ENCODE results near the gene ASXL1.
"Not testable (repeated sequence)": the region's sequence is repeated elsewhere in the genome, so short reads cannot be mapped to it uniquely, and the experiment has no call there.

Gene ASXL1

DNA sequence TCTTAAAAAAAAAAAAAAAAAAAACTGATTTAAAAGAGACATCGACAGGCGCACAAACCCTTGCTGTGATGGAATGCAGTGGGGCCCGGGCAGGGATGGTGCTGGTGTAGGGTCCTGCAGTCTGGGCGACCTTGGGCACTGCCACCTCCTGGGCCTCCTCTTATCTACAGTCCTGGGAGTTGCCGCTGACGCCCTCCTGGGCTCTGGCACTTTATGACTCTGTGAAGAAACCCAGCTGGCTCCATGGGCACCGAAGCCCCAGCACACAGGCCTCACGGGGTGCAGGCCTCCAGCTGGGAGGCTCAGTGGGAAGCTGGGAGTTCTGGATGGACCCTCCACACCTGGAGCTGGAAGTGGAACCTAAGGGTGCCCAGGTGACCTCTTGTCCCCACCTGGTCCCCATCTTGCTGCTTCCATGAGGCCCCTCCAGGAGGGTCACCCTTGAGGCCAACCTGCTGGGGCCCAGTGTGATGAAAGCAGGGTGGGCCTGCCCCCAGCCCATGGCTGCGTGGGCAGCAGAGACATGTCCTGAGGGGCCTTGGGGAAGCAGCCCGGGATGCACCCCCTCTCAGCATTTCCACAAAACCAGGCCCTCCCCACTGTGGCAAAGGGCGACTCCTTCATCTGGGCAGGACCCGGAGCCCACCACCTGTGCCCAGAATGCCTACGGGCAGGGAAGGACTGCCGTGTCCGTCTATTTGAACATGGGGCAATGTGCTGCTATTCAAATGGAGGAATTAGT, 104.9 kb downstream of the ASXL1 start:
- TF ChIP-seq, protein P1, sequence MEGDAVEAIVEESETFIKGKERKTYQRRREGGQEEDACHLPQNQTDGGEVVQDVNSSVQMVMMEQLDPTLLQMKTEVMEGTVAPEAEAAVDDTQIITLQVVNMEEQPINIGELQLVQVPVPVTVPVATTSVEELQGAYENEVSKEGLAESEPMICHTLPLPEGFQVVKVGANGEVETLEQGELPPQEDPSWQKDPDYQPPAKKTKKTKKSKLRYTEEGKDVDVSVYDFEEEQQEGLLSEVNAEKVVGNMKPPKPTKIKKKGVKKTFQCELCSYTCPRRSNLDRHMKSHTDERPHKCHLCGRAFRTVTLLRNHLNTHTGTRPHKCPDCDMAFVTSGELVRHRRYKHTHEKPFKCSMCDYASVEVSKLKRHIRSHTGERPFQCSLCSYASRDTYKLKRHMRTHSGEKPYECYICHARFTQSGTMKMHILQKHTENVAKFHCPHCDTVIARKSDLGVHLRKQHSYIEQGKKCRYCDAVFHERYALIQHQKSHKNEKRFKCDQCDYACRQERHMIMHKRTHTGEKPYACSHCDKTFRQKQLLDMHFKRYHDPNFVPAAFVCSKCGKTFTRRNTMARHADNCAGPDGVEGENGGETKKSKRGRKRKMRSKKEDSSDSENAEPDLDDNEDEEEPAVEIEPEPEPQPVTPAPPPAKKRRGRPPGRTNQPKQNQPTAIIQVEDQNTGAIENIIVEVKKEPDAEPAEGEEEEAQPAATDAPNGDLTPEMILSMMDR (IDR thresholded peaks at IDR 0.05; ENCODE audit: low read depth, low read length) = no peak
- DNase-seq (ENCODE audit: extremely low read depth, low read depth) = no peak

DNA sequence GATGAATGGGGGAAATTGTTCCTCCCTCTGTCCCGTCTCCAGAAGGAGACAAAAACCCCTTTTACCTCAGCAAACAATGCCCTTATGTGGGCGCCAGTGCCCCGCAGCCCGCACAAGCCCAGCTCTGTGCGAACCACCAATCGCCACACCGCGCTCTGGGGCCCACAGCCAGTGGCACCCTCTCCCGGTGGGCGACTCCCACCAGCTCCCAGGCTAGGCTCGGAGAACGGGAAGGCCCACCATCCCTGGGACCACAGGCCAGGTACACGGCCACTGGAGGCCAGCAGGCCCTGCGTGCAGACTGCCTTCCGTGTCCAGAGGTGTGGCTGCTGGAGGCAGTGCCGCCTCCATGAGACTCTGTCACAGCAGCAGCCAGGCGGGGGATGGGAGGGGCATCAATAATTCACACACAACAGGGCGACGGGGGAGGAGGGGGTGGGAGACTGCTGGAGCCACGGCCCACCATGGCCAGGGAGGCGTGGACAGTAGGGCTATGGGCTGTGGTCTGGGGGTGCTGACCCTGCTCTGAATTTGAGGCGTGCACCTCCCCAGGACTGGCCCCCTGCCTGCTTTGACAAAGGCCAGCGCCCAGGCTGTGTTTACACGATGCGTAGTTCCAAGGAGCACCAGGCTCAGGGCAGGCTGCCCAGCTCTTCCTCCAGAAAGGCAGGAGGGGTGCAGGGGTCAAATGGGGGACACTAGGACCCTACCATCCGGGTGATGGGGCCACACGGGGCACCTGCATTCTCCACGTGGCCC, 105.7 kb downstream of the ASXL1 start:
- no peak for DNase-seq (ENCODE audit: extremely low read depth, low read depth)
- TF ChIP-seq, protein P1 (IDR thresholded peaks at IDR 0.05; ENCODE audit: low read depth, low read length) = no peak

DNA sequence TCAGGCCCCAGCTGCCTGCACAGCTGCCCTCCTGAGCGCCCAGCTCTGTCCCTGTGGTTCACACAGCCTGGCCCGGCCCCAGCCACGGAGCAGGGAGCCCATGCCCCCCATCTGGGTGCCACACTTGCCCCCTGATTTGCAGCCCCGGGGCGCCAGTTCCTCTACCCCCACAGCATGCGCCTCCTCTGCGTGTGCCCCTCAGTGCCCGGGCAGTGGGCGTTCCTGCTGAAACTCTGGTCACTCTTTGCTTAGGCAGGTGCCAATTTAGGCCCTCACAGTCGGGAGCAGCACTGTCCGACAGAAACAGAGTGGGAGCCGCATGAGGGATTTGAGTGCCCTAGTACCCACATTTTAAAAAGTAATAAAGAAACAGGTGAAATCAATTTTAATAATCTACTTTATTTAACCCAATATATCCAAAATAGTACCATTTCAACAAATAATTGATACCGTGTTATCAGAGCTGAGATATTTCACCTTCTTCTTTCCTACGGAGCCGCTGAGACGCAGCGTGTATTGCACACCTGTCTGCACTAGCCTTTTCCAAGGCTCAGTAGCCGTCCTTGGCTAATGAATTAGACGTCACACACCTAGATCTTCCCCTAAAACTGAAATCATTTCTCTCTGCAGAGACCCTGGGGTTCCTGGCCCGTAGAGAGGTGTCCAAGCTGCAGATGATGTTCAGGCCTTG, 106.4 kb downstream of the ASXL1 start:
- TF ChIP-seq, protein P1 (IDR thresholded peaks at IDR 0.05; ENCODE audit: low read depth, low read length) = no peak

DNA sequence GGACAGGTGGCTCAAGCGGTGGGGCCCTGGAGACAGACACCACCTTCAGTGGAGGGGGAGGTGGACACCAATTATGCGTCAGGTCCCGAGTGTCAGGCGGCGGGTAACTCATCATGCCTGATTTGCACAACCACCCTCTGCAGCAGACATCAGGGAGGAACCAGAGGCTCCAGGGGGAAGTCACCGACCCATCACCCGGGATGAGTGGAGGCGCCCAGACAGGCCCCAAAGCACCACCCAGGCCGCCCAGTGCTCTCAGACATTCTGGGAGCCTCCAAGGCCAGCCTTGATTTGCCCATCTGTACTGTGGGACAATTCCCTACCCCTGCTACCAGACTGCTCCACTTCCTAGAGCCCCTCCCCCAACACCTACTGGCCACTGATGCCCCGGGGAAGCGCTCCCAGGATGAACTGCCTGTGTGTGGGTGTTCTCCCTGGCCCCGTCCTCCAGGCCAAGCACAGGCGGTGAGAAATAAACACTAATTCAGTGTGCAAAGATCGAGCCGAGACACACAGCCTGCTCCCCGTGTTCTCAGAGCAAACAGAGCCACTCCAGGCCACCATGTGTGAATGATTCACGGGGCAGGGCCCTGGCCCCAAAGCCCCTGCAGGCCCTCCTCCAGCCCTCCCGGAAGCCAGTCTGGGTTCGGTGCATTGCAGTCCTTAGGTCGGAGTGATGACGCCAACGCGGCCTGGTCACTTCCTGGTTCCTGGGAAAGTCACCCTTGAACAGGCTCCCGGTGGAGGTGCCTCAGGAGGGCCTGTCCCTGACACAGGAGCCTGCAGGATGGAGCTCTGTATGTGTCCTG, 107.2 kb downstream of the ASXL1 start:
- TF ChIP-seq, protein P1 (IDR thresholded peaks at IDR 0.05; ENCODE audit: low read depth, low read length) = no peak
- peak; percentile 25 for DNase-seq (ENCODE audit: extremely low read depth, low read depth)

More for the DNA sequence above, 106.4 kb downstream of the ASXL1 start:
- no peak for DNase-seq (ENCODE audit: extremely low read depth, low read depth)

DNA sequence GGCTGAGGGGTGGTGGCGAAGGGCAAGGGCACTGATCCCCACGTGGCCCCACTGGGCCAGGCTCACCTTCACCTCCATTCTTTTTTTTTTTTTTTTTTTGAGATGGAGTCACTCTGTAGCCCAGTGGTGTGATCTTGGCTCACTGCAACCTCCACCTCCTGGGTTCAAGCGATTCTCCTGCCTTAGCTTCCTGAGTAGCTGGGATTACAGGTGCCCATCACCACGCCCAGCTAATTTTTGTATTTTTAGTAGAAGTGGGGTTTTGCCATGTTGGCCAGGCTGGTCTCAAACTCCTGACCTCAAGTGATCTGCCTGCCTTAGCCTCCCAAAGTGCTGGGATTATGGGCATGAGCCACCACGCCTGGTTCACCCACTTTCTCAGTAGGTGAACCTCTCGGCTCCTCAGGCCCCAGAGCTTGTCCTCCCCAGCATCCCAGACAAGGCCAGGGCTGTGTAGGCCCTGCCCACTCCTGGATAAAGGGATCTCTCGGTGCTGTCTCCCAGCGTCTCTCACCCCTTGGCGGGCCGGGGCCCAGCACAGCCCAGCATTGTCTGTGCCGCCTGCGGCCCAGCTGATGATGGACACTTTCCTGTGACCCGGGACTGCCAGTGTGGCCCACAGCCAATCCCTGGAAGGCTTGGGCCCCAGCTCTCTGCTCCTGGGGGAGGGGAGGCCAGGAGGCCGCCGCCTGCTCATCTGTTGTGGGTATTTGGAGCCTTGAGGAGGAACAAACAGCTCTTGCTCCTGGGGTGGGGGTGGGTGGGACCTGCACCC, 108.0 kb downstream of the ASXL1 start:
- DNase-seq (ENCODE audit: extremely low read depth, low read depth) = not testable (repeated sequence)

DNA sequence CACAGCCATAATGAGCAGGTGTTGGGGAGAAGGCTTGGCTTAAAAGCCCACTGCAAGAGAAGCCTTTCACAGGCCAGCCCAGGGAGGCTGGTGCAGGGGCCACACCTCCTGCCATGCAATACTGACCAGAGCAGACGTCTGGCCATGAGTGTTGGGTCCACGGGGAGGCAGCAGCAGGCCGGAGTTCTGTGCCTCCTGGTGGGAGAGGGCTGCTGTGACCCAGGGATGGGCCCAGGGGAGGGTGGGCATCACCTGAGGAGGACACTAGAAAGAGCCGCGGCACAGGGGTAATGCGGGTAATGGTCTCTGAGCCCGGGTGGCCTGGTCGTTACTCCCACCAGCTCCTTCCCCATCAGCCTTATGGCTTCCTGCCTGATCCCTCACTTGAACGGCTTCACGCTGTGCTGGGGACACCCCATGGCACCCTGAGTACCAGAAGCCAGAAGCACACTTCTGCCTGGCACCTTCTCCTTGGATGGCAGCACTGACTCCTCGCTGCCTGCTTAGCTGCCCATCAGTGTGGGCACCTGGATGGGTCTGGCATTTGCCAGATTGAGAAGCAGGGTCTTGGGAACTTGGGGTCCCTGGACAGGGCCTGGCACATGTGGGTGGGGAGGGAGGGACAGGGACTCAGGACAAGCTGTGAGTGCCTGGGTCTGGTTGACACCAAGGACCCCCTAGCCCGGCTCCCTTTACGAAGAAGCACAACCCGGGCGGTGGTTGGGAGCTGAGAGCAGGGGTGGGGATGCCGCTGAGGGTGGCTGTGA, 108.8 kb downstream of the ASXL1 start:
- no peak for DNase-seq (ENCODE audit: extremely low read depth, low read depth)
- TF ChIP-seq, protein P1 (IDR thresholded peaks at IDR 0.05; ENCODE audit: low read depth, low read length) = no peak

Measured in AG09319 (cell line).